VCaP (cell line): ENCODE data around the gene TTC24.
A peak's percentile ranks its signal among the peaks of the same experiment; 100 is the strongest.

Experiments
- H3K27ac ChIP-seq: fragments of 450-650 bp; 2 replicates; pipeline ENCODE4 v1.5.1; 2017
- CTCF ChIP-seq: fragments of 450-650 bp; conservative IDR thresholded peaks from 2 replicates; pipeline ENCODE4 v1.5.1; 2017; ENCODE audit warnings: mild to moderate bottlenecking, moderate library complexity

Gene TTC24

GRCh38 chr1:156589546-156589945 is 10.0 kb downstream of the TTC24 start:
- TF ChIP-seq CTCF: no peak
- H3K27ac ChIP-seq: no peak overlapping the region

GRCh38 chr1:156590326-156591180 is 11.0 kb downstream of the TTC24 start:
- H3K27ac ChIP-seq: peak overlapping the region; percentile 84

GRCh38 chr1:156591181-156591431 is 11.6 kb downstream of the TTC24 start:
- no peak for TF ChIP-seq CTCF
- peak overlapping the region; percentile 84 for H3K27ac ChIP-seq

More at GRCh38 chr1:156590326-156591180, 11.0 kb downstream of the TTC24 start:
- no peak for TF ChIP-seq CTCF

GRCh38 chr1:156591432-156592157 is 12.1 kb downstream of the TTC24 start, which contains the start of gene NAXE:
TSS of gene NAXE (plus strand) at chr1:156591776. CDS start at chr1:156591805, 29 bp downstream.
- TF ChIP-seq CTCF: no peak
- peak within 1 kb of the TSS; percentile 84 for H3K27ac ChIP-seq

- peak overlapping the region; percentile 84 for H3K27ac ChIP-seq
- TF ChIP-seq CTCF: no peak
Measured at GRCh38 chr1:156592158-156592909, 12.8 kb downstream of the TTC24 start.

- peak overlapping the region; percentile 84; the same call in 1 of the 2 replicates for H3K27ac ChIP-seq
- TF ChIP-seq CTCF: no peak
Measured at GRCh38 chr1:156592910-156593660, 13.6 kb downstream of the TTC24 start.
